Fibroblast of the conjunctiva (primary cell): ENCODE measurements around the gene LRRFIP2.
"Not testable (repeated sequence)": the region's sequence is repeated elsewhere in the genome, so short reads cannot be mapped to it uniquely, and the experiment has no call there.

Experiments used
- DNase-seq: peaks from one replicate; pipeline ENCODE4 v3.0.0-alpha.2; 2010; ENCODE audit warnings: low read depth

The LRRFIP2 gene

GRCh38 chr3:37183976-37184375 lies 9.6 kb upstream of the LRRFIP2 start:
- peak; percentile 51 for DNase-seq

GRCh38 chr3:37183375-37183831 lies 9.0 kb upstream of the LRRFIP2 start:
- DNase-seq = peak; percentile 92

GRCh38 chr3:37182816-37183215 lies 8.4 kb upstream of the LRRFIP2 start:
- DNase-seq = no peak

GRCh38 chr3:37181756-37182155 lies 7.4 kb upstream of the LRRFIP2 start:
- DNase-seq = no peak

- no peak for DNase-seq
Measured at GRCh38 chr3:37179144-37179967, 5.0 kb upstream of the LRRFIP2 start.

- DNase-seq = no peak
Measured at GRCh38 chr3:37173806-37174205, 576 bp downstream of the LRRFIP2 start.

GRCh38 chr3:37171144-37171543 lies 3.2 kb downstream of the LRRFIP2 start:
- DNase-seq = no peak

- no peak for DNase-seq
Measured at GRCh38 chr3:37170513-37170912, 3.9 kb downstream of the LRRFIP2 start.

- peak; percentile 36 for DNase-seq
Measured at GRCh38 chr3:37170060-37170459, 4.3 kb downstream of the LRRFIP2 start.

- no peak for DNase-seq
Measured at GRCh38 chr3:37168896-37169295, 5.5 kb downstream of the LRRFIP2 start.

GRCh38 chr3:37163262-37164015 lies 10.9 kb downstream of the LRRFIP2 start:
- DNase-seq = peak; percentile 37

- DNase-seq = no peak
Measured at GRCh38 chr3:37162501-37163245, 11.7 kb downstream of the LRRFIP2 start.

GRCh38 chr3:37161351-37161750 lies 13.0 kb downstream of the LRRFIP2 start:
- no peak for DNase-seq

- no peak for DNase-seq
Measured at GRCh38 chr3:37155782-37156181, 18.6 kb downstream of the LRRFIP2 start.

GRCh38 chr3:37154668-37155314 lies 19.6 kb downstream of the LRRFIP2 start:
- no peak for DNase-seq

- no peak for DNase-seq
Measured at GRCh38 chr3:37150621-37151020, 23.8 kb downstream of the LRRFIP2 start.

- no peak for DNase-seq
Measured at GRCh38 chr3:37149257-37149656, 25.1 kb downstream of the LRRFIP2 start.

GRCh38 chr3:37148208-37148607 lies 26.2 kb downstream of the LRRFIP2 start:
- no peak for DNase-seq

- no peak for DNase-seq
Measured at GRCh38 chr3:37147666-37148065, 26.7 kb downstream of the LRRFIP2 start.

- not testable (repeated sequence) for DNase-seq
Measured at GRCh38 chr3:37146927-37147326, 27.5 kb downstream of the LRRFIP2 start.

GRCh38 chr3:37145611-37146010 lies 28.8 kb downstream of the LRRFIP2 start:
- DNase-seq = no peak

- no peak for DNase-seq
Measured at GRCh38 chr3:37144806-37145205, 29.6 kb downstream of the LRRFIP2 start.
